Cardiac fibroblast (primary cell): ENCODE data around the gene CARD6.

ENCODE experiments used
- DNase-seq, 2 donors: peaks; one replicate each; pipeline versions ENCODE4 v3.0.0 to v3.0.0-alpha.2; 2010; ENCODE audit warnings: low read depth in 2 of 2
- H3K4me3 ChIP-seq, 2 donors: replicated peaks in 1 of 2; 1 replicate in 1 of 2; 2 replicates in 1 of 2; pipeline ENCODE4 v1.5.1; 2011; ENCODE audit warnings: low read depth in 2 of 2, low read length in 2 of 2, mild to moderate bottlenecking in 2 of 2, moderate library complexity in 1 of 2
- CTCF ChIP-seq: IDR thresholded peaks from one replicate; pipeline ENCODE4 v1.5.1; 2011; ENCODE audit warnings: low read depth, mild to moderate bottlenecking, low read length, inconsistent platforms

The CARD6 gene

GRCh38 chr5:40826489-40827187 is 14.5 kb upstream of the CARD6 start:
- DNase-seq, result no peak
- no peak for TF ChIP-seq CTCF
- H3K4me3 ChIP-seq, result no peak overlapping the region

GRCh38 chr5:40827188-40827977 is 13.8 kb upstream of the CARD6 start:
- DNase-seq, result no peak
- H3K4me3 ChIP-seq, result no peak overlapping the region
- no peak for TF ChIP-seq CTCF

- no peak for TF ChIP-seq CTCF
- DNase-seq, result no peak
- H3K4me3 ChIP-seq, result no peak overlapping the region
Measured at GRCh38 chr5:40828021-40828631, 13.0 kb upstream of the CARD6 start.

- no peak overlapping the region for H3K4me3 ChIP-seq
- DNase-seq, result no peak
- TF ChIP-seq CTCF, result no peak
Measured at GRCh38 chr5:40828690-40829661, 12.2 kb upstream of the CARD6 start.

- no peak overlapping the region for H3K4me3 ChIP-seq
- DNase-seq, result no peak
- no peak for TF ChIP-seq CTCF
Measured at GRCh38 chr5:40829748-40830533, 11.2 kb upstream of the CARD6 start.
